Liver (tissue), 9 donors: ENCODE results near the gene ZDHHC19. TPM values are rescaled to one million over a fixed set of nuclear protein-coding genes. Genes with fewer than 3 reads are reported as not detected.

ENCODE experiments used
- DNase-seq: peaks from one replicate; pipeline ENCODE4 v3.0.0-alpha.2; 2017; ENCODE audit warnings: low spot score
- H3K27ac ChIP-seq, 2 donors: one replicate each; pipeline ENCODE4 v1.7.0; 2013; ENCODE audit warnings: inconsistent platforms in 2 of 2, low read length in 2 of 2, control low read depth in 1 of 2, low read depth in 1 of 2, mild to moderate bottlenecking in 1 of 2
- H3K27me3 ChIP-seq, 4 donors: one replicate each; pipeline versions ENCODE4 v1.6.1 to v1.7.0; 2013; ENCODE audit warnings: low read length in 3 of 4, inconsistent platforms in 1 of 4, mild to moderate bottlenecking in 1 of 4, moderate library complexity in 1 of 4; ENCODE audit not compliant: control insufficient read depth in 4 of 4, insufficient read depth in 4 of 4
- H3K36me3 ChIP-seq, 4 donors: one replicate each; pipeline versions ENCODE4 v1.6.1 to v1.7.0; 2013; ENCODE audit warnings: low read length in 3 of 4, mild to moderate bottlenecking in 3 of 4, low read depth in 1 of 4, moderate library complexity in 1 of 4; ENCODE audit not compliant: control insufficient read depth in 4 of 4, insufficient read depth in 3 of 4
- H3K4me1 ChIP-seq, 4 donors: one replicate each; pipeline versions ENCODE4 v1.6.1 to v1.7.0; 2013; ENCODE audit warnings: low read length in 3 of 4, mild to moderate bottlenecking in 3 of 4, moderate library complexity in 1 of 4; ENCODE audit not compliant: control insufficient read depth in 4 of 4, insufficient read depth in 4 of 4
- H3K4me3 ChIP-seq, 3 donors: one replicate each; pipeline versions ENCODE4 v1.6.1 to v1.7.0; 2013; ENCODE audit warnings: low read length in 3 of 3, control low read depth in 1 of 3, low read depth in 1 of 3, mild to moderate bottlenecking in 1 of 3
- H3K9ac ChIP-seq, 2 donors: one replicate each; pipeline ENCODE4 v1.7.0; 2013; ENCODE audit warnings: low read length in 2 of 2, mild to moderate bottlenecking in 2 of 2, moderate library complexity in 2 of 2, control low read depth in 1 of 2, low read depth in 1 of 2
- H3K9me3 ChIP-seq, 4 donors: one replicate each; pipeline versions ENCODE4 v1.6.1 to v1.7.0; 2013; ENCODE audit warnings: low read length in 3 of 4; ENCODE audit not compliant: control insufficient read depth in 4 of 4
- ATF3 ChIP-seq: IDR thresholded peaks from 2 replicates; pipeline ENCODE4 v1.6.1; 2016; ENCODE audit warnings: antibody characterized with exemption
- CTCF ChIP-seq: fragments of 150-350 bp; IDR thresholded peaks from 2 replicates; pipeline ENCODE4 v1.5.1; 2017; ENCODE audit warnings: improper control_type of control experiment, low read depth, low read length; ENCODE audit not compliant: missing input control
- EGR1 ChIP-seq, 2 donors: IDR thresholded peaks; 2 replicates each; pipeline ENCODE4 v1.6.1; 2016 to 2018; ENCODE audit warnings: antibody characterized with exemption in 2 of 2, low read depth in 2 of 2
- FOXA1 ChIP-seq: IDR thresholded peaks from 2 replicates; pipeline ENCODE4 v1.6.1; 2016; ENCODE audit warnings: antibody characterized with exemption
- FOXA2 ChIP-seq: IDR thresholded peaks from 2 replicates; pipeline ENCODE4 v1.6.1; 2016; ENCODE audit warnings: antibody characterized with exemption
- GABPA ChIP-seq, 2 donors: IDR thresholded peaks in 1 of 2; conservative IDR thresholded peaks in 1 of 2; 2 replicates each; pipeline ENCODE4 v1.6.1; 2016; ENCODE audit warnings: antibody characterized with exemption in 2 of 2, mild to moderate bottlenecking in 1 of 2, moderate library complexity in 1 of 2
- HNF4G ChIP-seq: IDR thresholded peaks from 2 replicates; pipeline ENCODE4 v1.6.1; 2016; ENCODE audit warnings: antibody characterized with exemption
- MAX ChIP-seq: IDR thresholded peaks from 2 replicates; pipeline ENCODE4 v1.6.1; 2016; ENCODE audit warnings: antibody characterized with exemption
- RAD21 ChIP-seq, 2 donors: IDR thresholded peaks; 2 replicates each; pipeline ENCODE4 v1.6.1; 2016; ENCODE audit warnings: antibody characterized with exemption in 2 of 2, mild to moderate bottlenecking in 2 of 2
- REST ChIP-seq: IDR thresholded peaks from 2 replicates; pipeline ENCODE4 v1.6.1; 2016; ENCODE audit warnings: antibody characterized with exemption, mild to moderate bottlenecking
- RXRA ChIP-seq, 2 donors: IDR thresholded peaks; 2 replicates each; pipeline ENCODE4 v1.6.1; 2017 to 2018; ENCODE audit warnings: antibody characterized with exemption in 2 of 2, mild to moderate bottlenecking in 1 of 2
- SP1 ChIP-seq: IDR thresholded peaks from 2 replicates; pipeline ENCODE4 v1.6.1; 2018; ENCODE audit warnings: antibody characterized with exemption, mild to moderate bottlenecking
- TAF1 ChIP-seq: conservative IDR thresholded peaks from 2 replicates; pipeline ENCODE4 v1.6.1; 2016; ENCODE audit warnings: antibody characterized with exemption, mild to moderate bottlenecking
- YY1 ChIP-seq: IDR thresholded peaks from 2 replicates; pipeline ENCODE4 v1.6.1; 2016; ENCODE audit warnings: antibody characterized with exemption, mild to moderate bottlenecking
- WGBS: extraction: QIAGEN DNeasy Blood & Tissue Kit; methylation state at CpG from one replicate; pipeline ENCODE4 v1.1.7; 2013; 5-methylcytosine and 5-hydroxymethylcytosine counted together
- polyA plus RNA-seq, 2 donors: library from polyadenylated mRNA; stranded (reverse) in 1 of 2; unstranded in 1 of 2; fragments of 200-250 nt in 1 of 2; fragments of >200 nt in 1 of 2; fragmentation: Nextera tagmentation in 1 of 2; extraction: Ambion mirVana in 1 of 2; gene quantifications; one replicate each; pipeline versions ENCODE4 v1.2.1 to v1.2.3, GENCODE V29; 2013 to 2015
- total RNA-seq, 2 donors: library from RNA; depleted of rRNA; stranded (reverse); fragments of >200 nt; gene quantifications; one replicate each; pipeline ENCODE4 v1.2.3, GENCODE V29; 2014
- donor health status: healthy.
- donor health status: healthy.
- donor health status: healthy.
- donor health status: healthy.
- donor health status: healthy.

ZDHHC19 gene
- total and polyA plus RNA-seq, 4 donors = 0.42 to 1.5 (median 0.81) TPM

GRCh38 chr3:196227629-196228493 is 16.7 kb upstream of the ZDHHC19 start:
- H3K27ac ChIP-seq = no peak overlapping the region
- H3K9me3 ChIP-seq = no peaks in the 10 kb centered on the region
- no peak for DNase-seq
- no peak overlapping the region for H3K9ac ChIP-seq
- WGBS = 82% methylated on average over 24 of the region's 24 CpGs
- H3K36me3 ChIP-seq = peaks cover 4 to 62% (median 26%) of the 10 kb centered on the region in 4 donors
- no peak for TF ChIP-seq EGR1 (IDR thresholded peaks at IDR 0.05; ENCODE audit: low read depth in 2 of 2)
- no peak for TF ChIP-seq SP1
- no peak for TF ChIP-seq MAX
- no peak for TF ChIP-seq RXRA (IDR thresholded peaks at IDR 0.05)
- TF ChIP-seq YY1 = no peak
- H3K4me3 ChIP-seq = no peak overlapping the region
- H3K4me1 ChIP-seq = no peaks in the 10 kb centered on the region
- no peaks in the 10 kb centered on the region for H3K27me3 ChIP-seq

GRCh38 chr3:196227121-196227561 is 15.9 kb upstream of the ZDHHC19 start:
- Histone ChIP-seq H3K4me3 (no peak overlapping the region), H3K27ac (no peak overlapping the region), H3K9me3 (no peaks in the 10 kb centered on the region), H3K9ac (no peak overlapping the region), H3K27me3 (no peaks in the 10 kb centered on the region), H3K4me1 (no peaks in the 10 kb centered on the region), H3K36me3 (peaks cover 4 to 55% (median 23%) of the 10 kb centered on the region in 4 donors)
- TF ChIP-seq GABPA (IDR thresholded peaks at IDR 0.05 in 1 of 2, conservative IDR thresholded peaks at IDR 0.05 in 1 of 2) (no peak), REST (no peak), FOXA2 (no peak), HNF4G (no peak), EGR1 (IDR thresholded peaks at IDR 0.05; ENCODE audit: low read depth in 2 of 2) (no peak), CTCF (no peak), SP1 (no peak), ATF3 (no peak), TAF1 (no peak), RXRA (IDR thresholded peaks at IDR 0.05) (no peak), RAD21 (IDR thresholded peaks at IDR 0.05) (no peak), MAX (no peak), YY1 (no peak), FOXA1 (no peak)
- DNase-seq = no peak
- WGBS = 87% methylated on average over 14 of the region's 14 CpGs
